ENCODE measurements around the gene TBC1D24. TPM values are rescaled to one million over a fixed set of nuclear protein-coding genes. Genes with fewer than 3 reads are reported as not detected.

The TBC1D24 gene
- total and polyA plus RNA-seq, 2 donors (not counting 1 experiment from before 2014, with no cell fraction given) = 6.3 to 10.9 TPM

- no peak overlapping the region for H2AFZ ChIP-seq (ENCODE audit: low read length)
Measured at GRCh38 chr16:2487517-2487842, 12.6 kb downstream of the TBC1D24 start.

GRCh38 chr16:2487903-2488531 is 13.1 kb downstream of the TBC1D24 start:
- TF ChIP-seq CTCF (conservative IDR thresholded peaks at IDR 0.05 in 1 of 2, IDR thresholded peaks at IDR 0.05 in 1 of 2; ENCODE audit: low read depth in 1 of 2, low read length in 2 of 2) (no peak), EZH2 (IDR thresholded peaks at IDR 0.05; ENCODE audit: low read length, missing control alignments) (no peak)
- H4K20me1 ChIP-seq (ENCODE audit: control insufficient read depth, extremely low read depth, insufficient read depth, low read length) = no peaks in the 10 kb centered on the region
- no peaks in the 10 kb centered on the region for H3K27me3 ChIP-seq (ENCODE audit: control insufficient read depth, insufficient read depth, low read length)
- H3K4me2 ChIP-seq (ENCODE audit: extremely low read depth, insufficient read depth, low read length) = no peak overlapping the region
- DNase-seq (ENCODE audit: low read depth in 2 of 2) = no peak
- H3K9me3 ChIP-seq (ENCODE audit: control insufficient read depth, insufficient read depth, low read depth, low read length) = no peaks in the 10 kb centered on the region
- no peak overlapping the region for H3K4me3 ChIP-seq (replicated peaks in 1 of 4; ENCODE audit: control extremely low read depth in 1 of 4, insufficient read depth in 1 of 4, low read depth in 3 of 4, low read length in 4 of 4)
- no peak overlapping the region for H2AFZ ChIP-seq (ENCODE audit: low read length)
- H3K9ac ChIP-seq (ENCODE audit: insufficient read depth, low read length) = no peak overlapping the region
- H3K36me3 ChIP-seq (ENCODE audit: control insufficient read depth, insufficient read depth, low read length) = no peaks in the 10 kb centered on the region
- no peak overlapping the region for H3K27ac ChIP-seq (ENCODE audit: insufficient read depth, low read length)
- peaks cover 9% of the 10 kb centered on the region for H3K4me1 ChIP-seq (ENCODE audit: control insufficient read depth, extremely low read depth, insufficient read depth, low read length)
- peaks cover 3% of the 10 kb centered on the region for H3K79me2 ChIP-seq (ENCODE audit: control insufficient read depth, insufficient read depth, low read length)

More at GRCh38 chr16:2487517-2487842, 12.6 kb downstream of the TBC1D24 start:
- H4K20me1 ChIP-seq (ENCODE audit: control insufficient read depth, extremely low read depth, insufficient read depth, low read length) = no peaks in the 10 kb centered on the region
- no peaks in the 10 kb centered on the region for H3K9me3 ChIP-seq (ENCODE audit: control insufficient read depth, insufficient read depth, low read depth, low read length)
- H3K4me3 ChIP-seq (replicated peaks in 1 of 4; ENCODE audit: control extremely low read depth in 1 of 4, insufficient read depth in 1 of 4, low read depth in 3 of 4, low read length in 4 of 4) = no peak overlapping the region
- no peak overlapping the region for H3K4me2 ChIP-seq (ENCODE audit: extremely low read depth, insufficient read depth, low read length)
- peaks cover 3% of the 10 kb centered on the region for H3K79me2 ChIP-seq (ENCODE audit: control insufficient read depth, insufficient read depth, low read length)
- no peak for DNase-seq (ENCODE audit: low read depth in 2 of 2)
- no peaks in the 10 kb centered on the region for H3K36me3 ChIP-seq (ENCODE audit: control insufficient read depth, insufficient read depth, low read length)
- no peaks in the 10 kb centered on the region for H3K27me3 ChIP-seq (ENCODE audit: control insufficient read depth, insufficient read depth, low read length)
- H3K9ac ChIP-seq (ENCODE audit: insufficient read depth, low read length) = no peak overlapping the region
- H3K4me1 ChIP-seq (ENCODE audit: control insufficient read depth, extremely low read depth, insufficient read depth, low read length) = peaks cover 12% of the 10 kb centered on the region
- H3K27ac ChIP-seq (ENCODE audit: insufficient read depth, low read length) = no peak overlapping the region
- TF ChIP-seq EZH2 (IDR thresholded peaks at IDR 0.05; ENCODE audit: low read length, missing control alignments) (no peak), CTCF (conservative IDR thresholded peaks at IDR 0.05 in 1 of 2, IDR thresholded peaks at IDR 0.05 in 1 of 2; ENCODE audit: low read depth in 1 of 2, low read length in 2 of 2) (no peak)

GRCh38 chr16:2489581-2489980 is 14.7 kb downstream of the TBC1D24 start:
- Histone ChIP-seq H3K27me3 (ENCODE audit: control insufficient read depth, insufficient read depth, low read length) (no peaks in the 10 kb centered on the region), H3K36me3 (ENCODE audit: control insufficient read depth, insufficient read depth, low read length) (no peaks in the 10 kb centered on the region), H3K27ac (ENCODE audit: insufficient read depth, low read length) (no peak overlapping the region), H3K79me2 (ENCODE audit: control insufficient read depth, insufficient read depth, low read length) (no peaks in the 10 kb centered on the region), H3K9ac (ENCODE audit: insufficient read depth, low read length) (no peak overlapping the region), H3K4me3 (replicated peaks in 1 of 4; ENCODE audit: control extremely low read depth in 1 of 4, insufficient read depth in 1 of 4, low read depth in 3 of 4, low read length in 4 of 4) (no peak overlapping the region), H3K9me3 (ENCODE audit: control insufficient read depth, insufficient read depth, low read depth, low read length) (no peaks in the 10 kb centered on the region), H3K4me2 (ENCODE audit: extremely low read depth, insufficient read depth, low read length) (no peak overlapping the region), H4K20me1 (ENCODE audit: control insufficient read depth, extremely low read depth, insufficient read depth, low read length) (no peaks in the 10 kb centered on the region), H2AFZ (ENCODE audit: low read length) (no peak overlapping the region), H3K4me1 (ENCODE audit: control insufficient read depth, extremely low read depth, insufficient read depth, low read length) (no peaks in the 10 kb centered on the region)
- no peak for DNase-seq (ENCODE audit: low read depth in 2 of 2)
- no peak for TF ChIP-seq EZH2 (IDR thresholded peaks at IDR 0.05; ENCODE audit: low read length, missing control alignments)
- no peak for TF ChIP-seq CTCF (conservative IDR thresholded peaks at IDR 0.05 in 1 of 2, IDR thresholded peaks at IDR 0.05 in 1 of 2; ENCODE audit: low read depth in 1 of 2, low read length in 2 of 2)
